Left forelimb (tissue), 1 donor: ENCODE measurements around the gene FASLG.

Source experiments
- DNase-seq: peaks from one replicate; pipeline ENCODE4 v3.0.0-alpha.2; 2018; ENCODE audit warnings: low spot score

The FASLG gene

GRCh38 chr1:172647110-172647564 lies 11.8 kb upstream of the FASLG start:
- no peak for DNase-seq

- DNase-seq = no peak
These were observed 10.9 kb upstream of the FASLG start for GRCh38 chr1:172647987-172648386.

GRCh38 chr1:172650474-172651193 lies 8.3 kb upstream of the FASLG start:
- no peak for DNase-seq

- no peak for DNase-seq
These were observed 5.7 kb upstream of the FASLG start for GRCh38 chr1:172653015-172653709.

GRCh38 chr1:172654535-172654934 lies 4.4 kb upstream of the FASLG start:
- no peak for DNase-seq

- no peak for DNase-seq
These were observed 2.3 kb upstream of the FASLG start for GRCh38 chr1:172656576-172656975.

GRCh38 chr1:172657586-172657985 lies 1.3 kb upstream of the FASLG start:
- DNase-seq = no peak

GRCh38 chr1:172661107-172661506 lies 2.2 kb downstream of the FASLG start:
- no peak for DNase-seq

GRCh38 chr1:172662464-172663109 lies 3.7 kb downstream of the FASLG start:
- DNase-seq = no peak

- no peak for DNase-seq
These were observed 4.8 kb downstream of the FASLG start for GRCh38 chr1:172663732-172664131.

- no peak for DNase-seq
These were observed 9.2 kb downstream of the FASLG start for GRCh38 chr1:172668097-172668496.

- no peak for DNase-seq
These were observed 10.1 kb downstream of the FASLG start for GRCh38 chr1:172669011-172669410.

- no peak for DNase-seq
These were observed 11.4 kb downstream of the FASLG start for GRCh38 chr1:172670316-172670715.

GRCh38 chr1:172670791-172671190 lies 11.9 kb downstream of the FASLG start:
- no peak for DNase-seq

- no peak for DNase-seq
These were observed 12.7 kb downstream of the FASLG start for GRCh38 chr1:172671591-172671990.

GRCh38 chr1:172672720-172673119 lies 13.8 kb downstream of the FASLG start:
- DNase-seq = no peak

- no peak for DNase-seq
These were observed 14.9 kb downstream of the FASLG start for GRCh38 chr1:172673761-172674160.

GRCh38 chr1:172674831-172675613 lies 16.1 kb downstream of the FASLG start:
- DNase-seq = no peak

- DNase-seq = no peak
These were observed 20.3 kb downstream of the FASLG start for GRCh38 chr1:172679000-172679772.

GRCh38 chr1:172680244-172680643 lies 21.3 kb downstream of the FASLG start:
- no peak for DNase-seq

- no peak for DNase-seq
These were observed 21.9 kb downstream of the FASLG start for GRCh38 chr1:172680733-172681275.
